Activated T-helper 2 cell treated with anti-CD3 and anti-CD28 coated beads, Interferon-gamma antibody, Interleukin-2, Interleukin-4, amounts not matched to agents 10 μg/mL and 5 μg/mL and 100 μg/mL, durations not matched to agents 14 hours and 24 hours and 36 hours (primary cell): ENCODE measurements around the gene MXD4. TPM values are rescaled to one million over a fixed set of nuclear protein-coding genes. Genes with fewer than 3 reads are reported as not detected.

ENCODE experiments used
- DNase-seq: peaks from one replicate; pipeline ENCODE4 v3.0.0; 2021; ENCODE audit warnings: low spot score
- H3K27ac Mint-ChIP-seq: one replicate; pipeline ENCODE4 v1.8.0; 2021; ENCODE audit warnings: mixed read lengths
- H3K27me3 Mint-ChIP-seq: one replicate; pipeline ENCODE4 v1.8.0; 2021; ENCODE audit warnings: low read depth, mixed read lengths
- H3K36me3 Mint-ChIP-seq: one replicate; pipeline ENCODE4 v1.8.0; 2021; ENCODE audit warnings: low read depth, mixed read lengths
- H3K4me1 Mint-ChIP-seq: one replicate; pipeline ENCODE4 v1.8.0; 2021; ENCODE audit warnings: low read depth, mixed read lengths
- H3K4me3 Mint-ChIP-seq: one replicate; pipeline ENCODE4 v1.8.0; 2021; ENCODE audit warnings: low read depth, mild to moderate bottlenecking, moderate library complexity, mixed read lengths
- H3K9me3 Mint-ChIP-seq: one replicate; pipeline ENCODE4 v1.8.0; 2021; ENCODE audit warnings: mixed read lengths
- intact Hi-C: fragments of 100-400 bp; cut with micrococcal nuclease; formaldehyde crosslinking; loops from one replicate; pipeline ENCODE4 v1.15.1; 2023
- total RNA-seq: library from RNA; stranded (reverse); gene quantifications from 2 replicates; pipeline ENCODE4 v1.2.3, GENCODE V29; 2022

MXD4 gene
- total RNA-seq, 1 donor from 2014 or later, result 7.9 TPM

DNA sequence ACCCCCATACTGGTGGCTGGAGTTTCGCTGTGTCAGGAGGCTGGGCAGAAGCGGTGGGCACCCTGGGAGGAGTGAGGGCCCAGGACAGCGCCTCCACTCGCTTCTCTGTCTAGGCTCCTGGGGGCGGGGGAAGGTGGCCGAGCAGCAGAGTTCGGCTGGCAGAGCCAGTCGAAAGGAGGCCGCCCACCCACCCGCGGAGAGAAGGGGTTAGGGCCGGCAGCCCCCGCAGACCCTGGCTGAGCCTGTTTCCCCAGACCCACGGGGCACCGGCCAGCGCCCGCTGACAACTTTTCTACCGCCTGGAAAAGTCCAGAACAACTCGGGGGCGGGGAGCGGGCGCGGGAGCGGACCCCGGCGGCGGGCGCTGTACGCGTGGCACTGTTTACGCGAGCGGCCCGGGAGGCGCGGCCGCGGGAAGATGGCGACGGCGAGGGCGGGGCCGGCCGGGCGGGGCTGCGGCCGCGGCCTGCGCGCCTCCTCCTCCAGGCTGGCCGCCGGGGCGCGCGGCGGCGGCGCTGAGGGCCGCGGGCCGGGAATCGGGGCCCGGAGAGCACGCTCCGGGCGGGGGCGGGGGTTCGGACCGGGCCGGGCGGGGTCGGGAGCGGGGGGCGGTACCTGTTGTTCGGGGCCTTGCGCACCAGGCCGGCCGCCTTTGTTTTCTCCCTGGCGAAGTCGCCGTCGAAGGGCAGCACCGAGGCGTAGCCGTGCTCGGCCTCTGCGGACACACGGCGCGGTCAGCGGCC is 628 bp downstream of the MXD4 start:
- Mint-ChIP-seq H3K36me3 (no peaks in the 10 kb centered on the region), H3K27ac (peak overlapping the region; percentile 4), H3K4me3 (peak overlapping the region; percentile 69), H3K9me3 (no peaks in the 10 kb centered on the region), H3K27me3 (no peaks in the 10 kb centered on the region), H3K4me1 (no peaks in the 10 kb centered on the region)
- peak; percentile 60 for DNase-seq
- intact Hi-C loops, result loop anchor here (5.0 kb wide), 2 partner anchors 676 to 1031 kb away; partner anchors contain the start of gene RGS12

DNA sequence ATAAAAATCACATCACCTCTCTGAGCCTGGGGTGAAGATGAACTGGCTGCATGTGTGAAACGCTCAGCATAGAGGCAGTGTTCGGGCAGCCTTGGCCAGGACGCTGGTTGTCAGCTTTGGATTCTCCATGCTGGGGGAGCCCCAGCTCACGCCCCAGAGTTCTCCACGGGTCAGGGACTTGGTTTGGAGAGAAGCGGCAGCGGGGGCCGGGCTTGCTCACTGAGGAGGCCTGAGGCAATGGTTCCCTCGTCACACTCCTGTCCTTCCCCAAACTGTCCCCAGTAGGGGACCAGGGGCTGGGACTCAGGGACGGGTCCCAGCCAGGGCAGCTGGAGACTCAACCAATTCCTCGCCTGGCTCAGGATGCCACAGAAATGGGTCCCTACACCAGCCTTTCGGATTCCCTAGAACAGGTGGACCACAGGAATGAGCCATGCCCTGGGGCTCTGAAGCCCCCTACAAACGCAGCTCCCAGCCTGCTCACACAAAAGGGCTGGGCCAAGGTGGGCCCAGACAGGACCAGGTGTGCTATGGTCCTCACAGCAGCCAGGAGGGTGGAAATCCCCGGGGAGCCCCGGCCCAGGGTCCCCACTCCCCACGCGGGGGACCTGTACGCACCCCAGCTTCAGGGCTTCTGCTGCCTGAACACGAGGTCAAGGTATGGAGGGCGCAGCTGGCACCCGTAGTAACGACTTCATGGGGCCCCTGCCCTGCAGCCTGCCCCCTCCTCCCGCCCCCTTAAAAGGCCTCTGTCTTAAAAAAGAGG is 1.4 kb downstream of the MXD4 start:
- H3K9me3 Mint-ChIP-seq, result no peaks in the 10 kb centered on the region
- no peaks in the 10 kb centered on the region for H3K27me3 Mint-ChIP-seq
- H3K36me3 Mint-ChIP-seq, result no peaks in the 10 kb centered on the region
- intact Hi-C loops, result loop anchor here (5.0 kb wide), 2 partner anchors 677 to 1032 kb away; partner anchors contain the start of gene RGS12
- no peak for DNase-seq
- H3K4me3 Mint-ChIP-seq, result peak overlapping the region; percentile 69
- H3K4me1 Mint-ChIP-seq, result no peaks in the 10 kb centered on the region
- H3K27ac Mint-ChIP-seq, result peak overlapping the region; percentile 4

- no peaks in the 10 kb centered on the region for H3K27me3 Mint-ChIP-seq
- no peak for DNase-seq
- no peaks in the 10 kb centered on the region for H3K36me3 Mint-ChIP-seq
- no peak overlapping the region for H3K27ac Mint-ChIP-seq
- H3K9me3 Mint-ChIP-seq, result no peaks in the 10 kb centered on the region
- H3K4me1 Mint-ChIP-seq, result no peaks in the 10 kb centered on the region
- intact Hi-C loops, result loop anchor here (5.0 kb wide), 2 partner anchors 678 to 1033 kb away; partner anchors contain the start of gene RGS12
- H3K4me3 Mint-ChIP-seq, result peak overlapping the region; percentile 21
Observed at GRCh38 chr4:2259541-2260343, 2.2 kb downstream of the MXD4 start.

DNA sequence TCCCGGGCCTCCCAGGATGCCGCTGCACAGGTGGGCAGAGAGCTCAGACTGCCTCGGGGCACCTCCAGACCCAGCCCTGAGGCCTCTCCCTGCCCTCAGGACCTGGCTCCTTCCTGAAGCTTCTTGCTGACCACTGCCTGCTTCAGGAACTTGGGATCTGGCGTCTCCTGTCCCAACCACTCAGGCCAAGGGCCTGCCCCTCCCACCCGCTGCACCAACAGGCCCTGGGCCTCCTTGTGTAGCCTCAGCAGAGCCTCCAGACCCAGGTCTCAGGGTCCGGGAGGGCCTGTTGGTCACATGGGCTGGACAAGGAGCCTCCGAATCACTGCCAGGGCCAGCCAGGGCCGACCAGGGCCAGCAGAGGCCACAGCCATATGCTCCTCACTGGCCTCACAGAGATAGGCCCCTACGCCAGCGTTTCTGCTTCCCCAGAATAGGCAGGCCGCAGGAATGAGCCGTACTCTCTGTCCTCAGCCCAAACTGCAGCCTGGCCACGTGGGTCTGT is 2.8 kb downstream of the MXD4 start:
- DNase-seq, result no peak
- Mint-ChIP-seq H3K9me3 (no peaks in the 10 kb centered on the region), H3K4me3 (peak overlapping the region; percentile 21), H3K27me3 (no peaks in the 10 kb centered on the region), H3K36me3 (no peaks in the 10 kb centered on the region), H3K4me1 (no peaks in the 10 kb centered on the region), H3K27ac (no peak overlapping the region)
- intact Hi-C loops, result no loop called here

DNA sequence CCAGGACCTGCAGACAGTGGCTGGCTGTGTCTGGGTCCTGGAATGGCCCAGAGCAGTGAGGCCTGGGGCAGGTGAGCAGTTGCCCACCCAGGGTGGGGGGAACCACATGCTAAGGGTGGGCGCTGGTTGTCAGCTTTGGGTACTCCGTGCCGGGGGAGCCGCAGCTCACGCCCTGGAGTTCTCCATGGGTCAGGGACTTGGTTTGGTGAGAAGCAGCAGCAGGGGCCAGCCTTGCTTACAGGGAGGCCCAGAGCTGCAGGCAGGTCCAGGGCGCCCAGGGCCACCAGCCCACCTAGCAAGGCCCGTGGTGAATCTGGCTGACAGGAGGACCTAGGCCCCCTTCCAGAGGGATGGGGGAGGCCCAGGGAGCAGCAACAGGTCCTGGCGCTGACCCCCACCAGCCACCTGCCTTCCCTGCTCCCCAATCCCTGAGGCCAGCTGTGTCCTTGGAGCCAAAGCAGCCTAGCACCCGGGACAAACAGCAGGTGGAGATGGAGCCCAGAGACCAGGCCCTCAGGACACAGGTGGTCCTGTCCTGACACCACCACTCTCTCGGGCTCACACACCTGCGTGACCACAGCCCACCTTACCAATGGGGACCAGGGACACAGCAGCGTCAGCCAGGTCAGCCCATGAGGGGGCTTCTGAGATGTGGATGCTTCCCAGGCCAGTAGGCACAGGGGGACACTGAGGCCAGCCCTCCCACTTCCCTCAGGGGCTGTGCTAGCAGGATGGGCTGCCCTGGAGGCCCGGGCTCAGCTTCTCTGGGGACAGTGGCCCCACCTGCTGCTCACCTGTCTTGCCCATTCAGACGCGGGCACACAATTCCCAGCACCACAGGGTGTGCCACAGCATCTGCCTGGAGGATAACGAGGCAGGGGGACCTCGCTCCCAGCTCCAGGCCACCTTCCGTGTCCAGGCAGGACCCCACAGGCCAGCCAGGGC is 3.5 kb downstream of the MXD4 start:
- H3K27ac Mint-ChIP-seq, result no peak overlapping the region
- H3K27me3 Mint-ChIP-seq, result no peaks in the 10 kb centered on the region
- H3K4me1 Mint-ChIP-seq, result no peaks in the 10 kb centered on the region
- DNase-seq, result peak; percentile 7
- intact Hi-C loops, result no loop called here
- no peaks in the 10 kb centered on the region for H3K9me3 Mint-ChIP-seq
- no peaks in the 10 kb centered on the region for H3K36me3 Mint-ChIP-seq
- H3K4me3 Mint-ChIP-seq, result no peak overlapping the region

- DNase-seq, result peak; percentile 8
- H3K9me3 Mint-ChIP-seq, result no peaks in the 10 kb centered on the region
- no peaks in the 10 kb centered on the region for H3K4me1 Mint-ChIP-seq
- no peak overlapping the region for H3K27ac Mint-ChIP-seq
- intact Hi-C loops, result no loop called here
- H3K36me3 Mint-ChIP-seq, result no peaks in the 10 kb centered on the region
- H3K4me3 Mint-ChIP-seq, result no peak overlapping the region
- H3K27me3 Mint-ChIP-seq, result no peaks in the 10 kb centered on the region
Observed at GRCh38 chr4:2257361-2258081, 4.4 kb downstream of the MXD4 start.

DNA sequence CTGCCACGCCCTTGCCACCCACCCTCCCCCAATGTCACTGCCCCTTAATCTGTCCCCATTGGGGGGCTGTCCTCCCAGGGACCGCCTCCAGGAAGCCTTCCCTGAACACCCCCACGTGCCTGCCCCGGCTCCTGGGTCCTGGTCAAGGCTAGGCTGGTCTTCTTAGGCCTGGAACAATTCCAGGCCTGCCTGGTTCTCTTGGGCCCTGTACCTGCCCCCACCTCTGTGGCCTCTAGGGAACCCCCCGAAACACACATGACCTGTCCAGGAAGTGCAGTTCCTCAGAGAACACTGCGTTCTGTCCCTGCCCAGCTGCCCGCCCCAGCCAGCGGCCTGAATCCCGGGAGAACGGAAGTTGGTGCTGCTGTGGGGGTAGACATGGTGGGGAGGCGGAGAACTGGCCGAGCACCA is 5.1 kb downstream of the MXD4 start:
- no peaks in the 10 kb centered on the region for H3K9me3 Mint-ChIP-seq
- no peaks in the 10 kb centered on the region for H3K36me3 Mint-ChIP-seq
- no peak overlapping the region for H3K27ac Mint-ChIP-seq
- H3K27me3 Mint-ChIP-seq, result no peaks in the 10 kb centered on the region
- DNase-seq, result peak; percentile 6
- no peaks in the 10 kb centered on the region for H3K4me1 Mint-ChIP-seq
- intact Hi-C loops, result no loop called here
- H3K4me3 Mint-ChIP-seq, result no peak overlapping the region

DNA sequence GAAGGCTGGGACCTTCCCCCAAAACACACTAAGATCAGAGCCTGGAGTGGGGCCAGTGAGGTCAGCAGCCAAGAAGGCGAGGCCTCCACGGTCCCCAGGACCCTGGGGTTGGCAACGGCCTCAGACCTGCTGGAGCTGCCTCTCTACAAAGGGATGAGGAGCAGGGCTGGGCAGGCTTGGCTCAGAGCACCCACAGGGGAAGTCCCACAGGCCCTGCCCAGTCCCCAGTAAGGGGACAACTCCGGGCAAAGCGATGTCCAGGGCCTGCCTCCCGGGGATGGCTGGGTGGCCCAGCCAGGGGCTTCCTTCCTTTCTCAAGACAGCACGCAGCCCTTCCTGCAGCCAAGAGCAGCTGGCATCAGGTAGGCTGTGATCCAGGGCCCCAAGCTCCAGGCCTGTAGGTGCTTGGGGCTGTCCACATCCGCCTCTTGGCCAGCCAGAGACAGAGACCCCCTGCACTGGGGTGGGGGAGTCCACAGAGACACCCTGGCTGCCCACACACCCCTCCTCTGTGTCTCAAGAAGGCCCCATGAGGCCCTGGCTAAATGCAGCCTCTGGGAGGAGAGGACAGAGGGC is 5.7 kb downstream of the MXD4 start:
- H3K4me1 Mint-ChIP-seq, result no peaks in the 10 kb centered on the region
- no peak overlapping the region for H3K27ac Mint-ChIP-seq
- intact Hi-C loops, result no loop called here
- no peaks in the 10 kb centered on the region for H3K27me3 Mint-ChIP-seq
- H3K36me3 Mint-ChIP-seq, result no peaks in the 10 kb centered on the region
- DNase-seq, result peak; percentile 7
- no peak overlapping the region for H3K4me3 Mint-ChIP-seq
- no peaks in the 10 kb centered on the region for H3K9me3 Mint-ChIP-seq

DNA sequence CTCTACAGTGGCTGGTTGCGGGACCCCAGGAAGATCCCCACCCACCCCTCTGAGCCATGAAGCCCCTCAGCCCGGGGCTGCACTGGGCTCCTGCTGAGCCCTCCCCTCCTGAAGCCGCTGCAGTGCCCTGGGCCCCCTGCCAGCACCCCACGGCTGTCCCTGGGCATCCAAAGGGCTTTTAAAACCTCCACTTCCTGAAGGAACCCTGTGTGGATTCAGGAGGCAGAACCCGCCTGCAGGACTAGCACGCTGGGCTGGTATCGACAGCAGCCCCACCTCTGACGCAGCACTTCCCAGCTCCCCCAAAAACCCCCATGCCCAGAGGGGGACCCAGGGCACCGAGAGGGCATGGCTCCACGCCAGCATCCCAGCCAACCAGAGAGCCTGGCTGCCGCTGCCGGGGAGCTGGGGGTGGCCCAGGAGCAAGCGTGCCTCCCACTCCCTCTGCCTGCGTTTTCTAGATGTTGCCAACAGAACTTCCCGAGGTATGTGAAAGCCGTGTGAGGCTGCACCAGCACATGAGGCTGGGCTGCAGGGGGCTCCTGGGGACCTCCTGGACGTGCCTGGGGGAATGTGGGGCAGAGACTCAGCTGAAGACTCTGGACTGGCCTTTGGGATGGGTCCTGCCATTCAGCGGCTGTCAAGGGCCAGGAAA is 6.3 kb downstream of the MXD4 start:
- Mint-ChIP-seq H3K4me3 (no peak overlapping the region), H3K9me3 (no peaks in the 10 kb centered on the region), H3K27me3 (no peaks in the 10 kb centered on the region)

DNA sequence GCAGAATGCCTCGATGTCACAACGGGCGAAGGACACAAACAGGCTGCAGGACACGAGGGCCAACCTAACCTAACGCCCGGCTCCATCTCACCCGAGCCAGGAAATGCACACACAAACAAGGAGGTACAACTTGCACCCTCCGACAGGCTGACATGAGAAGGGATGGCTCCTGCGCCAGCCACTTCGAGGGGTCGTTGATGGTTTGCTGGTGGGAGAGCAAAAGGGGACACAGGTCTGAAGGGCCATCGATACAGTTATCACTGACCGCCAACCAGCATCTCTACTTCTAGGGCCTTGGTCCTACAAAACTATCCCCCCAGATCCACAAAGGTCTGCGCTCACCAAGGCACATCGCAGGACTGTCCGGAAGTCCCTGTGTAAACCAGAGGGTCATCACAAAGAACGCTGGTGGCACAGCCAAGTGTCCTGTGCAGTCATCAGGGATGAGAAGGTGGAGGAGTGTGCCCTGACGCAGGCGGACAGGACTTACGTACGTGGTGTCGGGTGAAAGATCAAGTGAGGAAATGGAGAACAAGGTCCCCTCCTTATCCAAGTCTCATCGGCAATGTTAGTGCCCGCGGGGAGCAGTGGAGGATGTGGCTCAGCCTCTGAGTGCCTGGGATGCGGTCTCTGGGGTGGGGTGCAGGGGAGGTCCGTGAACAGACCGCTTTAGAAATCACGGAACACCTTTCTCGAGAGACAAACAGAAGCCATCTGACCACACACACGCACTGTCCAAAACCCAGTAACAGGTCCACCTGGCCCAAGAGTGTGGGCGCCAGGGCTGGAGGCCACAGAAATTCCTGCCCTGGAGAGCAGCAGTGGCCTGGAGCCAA is 7.0 kb downstream of the MXD4 start:
- H3K4me1 Mint-ChIP-seq, result no peaks in the 10 kb centered on the region
- DNase-seq, result peak; percentile 6
- no peak overlapping the region for H3K4me3 Mint-ChIP-seq
- no peaks in the 10 kb centered on the region for H3K36me3 Mint-ChIP-seq
- no peak overlapping the region for H3K27ac Mint-ChIP-seq
- no peaks in the 10 kb centered on the region for H3K9me3 Mint-ChIP-seq
- intact Hi-C loops, result no loop called here
- H3K27me3 Mint-ChIP-seq, result no peaks in the 10 kb centered on the region

More for the DNA sequence above, 6.3 kb downstream of the MXD4 start:
- Mint-ChIP-seq H3K36me3 (no peaks in the 10 kb centered on the region), H3K27ac (no peak overlapping the region), H3K4me1 (no peaks in the 10 kb centered on the region)
- intact Hi-C loops, result no loop called here
- peak; percentile 7 for DNase-seq
